ENCODE results near the gene SDHAF1.
A peak's percentile ranks its signal among the peaks of the same experiment; 100 is the strongest.
"Not testable (repeated sequence)": the region's sequence is repeated elsewhere in the genome, so short reads cannot be mapped to it uniquely, and the experiment has no call there.

The SDHAF1 gene

DNA sequence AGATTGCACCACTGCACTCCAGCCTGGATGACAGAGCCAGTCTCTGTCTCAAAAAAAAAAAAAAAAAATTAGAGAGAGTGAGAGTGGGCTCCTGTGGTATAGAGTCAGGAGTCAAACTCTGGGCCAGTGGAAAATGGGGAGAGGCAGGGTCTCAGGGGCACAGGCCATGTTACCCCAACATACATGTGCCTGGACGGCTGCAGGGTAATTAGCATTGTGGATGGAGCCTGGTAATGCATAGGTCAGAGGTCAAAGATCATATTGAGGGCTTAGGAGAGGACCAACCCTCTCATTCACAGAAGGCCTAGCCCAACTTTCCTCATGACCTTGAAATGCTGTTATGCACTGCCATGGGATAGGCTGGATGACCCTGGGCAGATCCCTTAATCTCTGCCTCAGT is 30.6 kb downstream of the SDHAF1 start:
- DNase-seq, result no peak

DNA sequence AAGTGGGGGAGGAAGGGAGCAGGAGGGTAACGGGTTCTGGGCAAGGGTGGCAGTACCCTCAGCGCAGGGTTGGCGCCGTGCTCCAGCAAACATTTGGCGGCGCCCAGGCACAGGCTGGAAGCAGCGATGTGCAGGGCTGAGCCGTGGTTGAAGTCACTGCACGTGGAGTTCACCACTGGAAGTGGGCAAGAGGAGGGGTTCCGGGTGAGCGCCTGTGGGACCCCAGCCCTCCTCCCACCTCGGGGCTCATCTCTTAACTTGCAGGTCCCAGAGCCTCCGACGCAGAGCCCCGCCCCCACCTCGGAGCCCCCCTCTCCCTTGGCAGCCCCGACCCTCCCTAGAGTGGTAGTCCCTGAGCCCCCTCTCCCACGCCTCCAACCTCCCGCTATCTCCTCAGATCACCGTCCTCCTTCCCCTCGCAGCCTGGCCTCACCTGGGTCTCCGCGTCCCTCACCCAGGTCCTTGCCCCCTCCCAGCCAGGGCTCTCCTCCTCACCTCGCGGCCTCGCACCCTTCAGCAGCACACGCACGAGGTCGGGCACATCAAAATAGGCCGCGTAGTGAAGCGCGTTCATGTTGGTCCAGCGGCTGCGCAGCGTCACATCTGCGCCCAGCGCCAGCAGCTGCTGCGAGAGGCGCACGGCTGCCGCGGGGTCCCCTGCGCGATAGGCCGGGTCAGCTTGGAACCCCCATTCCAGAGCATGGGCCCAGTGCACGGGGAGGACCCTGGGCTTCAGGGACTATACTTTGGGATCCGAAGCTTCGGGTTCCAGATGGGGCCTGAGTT is 31.3 kb downstream of the SDHAF1 start:
- DNase-seq, result no peak

DNA sequence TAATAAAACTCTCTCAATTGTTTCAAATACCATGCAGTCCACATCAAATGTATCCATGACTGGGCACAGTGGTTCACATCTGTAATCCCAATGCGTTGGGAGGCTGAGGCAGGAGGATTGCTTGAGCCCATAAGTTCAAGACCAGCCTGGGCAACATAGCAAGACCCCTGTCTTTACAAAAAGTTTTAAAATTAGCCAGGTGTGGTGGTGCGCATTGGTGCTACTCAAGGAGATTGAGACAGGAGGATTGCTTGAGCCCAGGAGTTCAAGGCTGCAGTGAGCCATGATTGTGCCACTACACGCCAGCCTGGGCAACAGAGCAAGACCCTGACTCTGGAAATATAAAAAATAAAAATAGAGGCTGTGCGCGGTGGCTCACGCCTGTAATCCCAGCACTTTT is 32.7 kb downstream of the SDHAF1 start:
- DNase-seq, result no peak

DNA sequence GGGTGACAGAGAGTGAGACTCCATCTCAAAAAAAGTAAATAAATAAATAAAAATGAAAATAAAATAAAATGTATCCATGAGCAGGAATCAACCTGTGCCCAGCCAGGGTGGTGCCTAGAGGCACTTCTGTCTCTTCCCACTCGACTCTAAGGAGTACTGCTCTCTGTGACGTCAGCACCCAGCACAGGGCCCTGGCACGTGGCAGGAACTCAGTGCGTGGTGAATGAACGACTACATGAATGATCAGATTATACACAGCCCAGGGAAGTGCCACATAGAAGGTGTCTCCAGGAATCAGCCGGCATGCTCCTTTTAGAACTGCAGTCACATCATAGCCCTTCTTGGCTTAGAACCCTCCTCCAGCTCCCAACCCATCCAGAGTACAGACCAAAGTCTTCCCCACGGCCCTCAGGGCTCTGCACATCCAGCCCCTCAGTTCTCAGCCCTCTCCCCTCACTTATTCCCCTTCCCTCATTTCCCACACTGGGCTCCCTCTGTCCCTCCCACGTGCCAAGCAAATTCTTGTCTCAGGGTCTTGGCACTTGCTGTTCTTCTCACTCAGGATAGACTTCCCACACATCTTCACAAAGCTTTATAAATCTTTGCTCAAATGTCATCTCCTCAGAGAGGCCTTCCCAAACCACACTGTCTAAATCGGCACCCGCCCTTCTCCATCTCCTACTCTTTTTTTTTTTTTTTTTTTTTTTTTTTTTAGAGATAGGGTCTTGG is 33.5 kb downstream of the SDHAF1 start:
- no peak for DNase-seq

DNA sequence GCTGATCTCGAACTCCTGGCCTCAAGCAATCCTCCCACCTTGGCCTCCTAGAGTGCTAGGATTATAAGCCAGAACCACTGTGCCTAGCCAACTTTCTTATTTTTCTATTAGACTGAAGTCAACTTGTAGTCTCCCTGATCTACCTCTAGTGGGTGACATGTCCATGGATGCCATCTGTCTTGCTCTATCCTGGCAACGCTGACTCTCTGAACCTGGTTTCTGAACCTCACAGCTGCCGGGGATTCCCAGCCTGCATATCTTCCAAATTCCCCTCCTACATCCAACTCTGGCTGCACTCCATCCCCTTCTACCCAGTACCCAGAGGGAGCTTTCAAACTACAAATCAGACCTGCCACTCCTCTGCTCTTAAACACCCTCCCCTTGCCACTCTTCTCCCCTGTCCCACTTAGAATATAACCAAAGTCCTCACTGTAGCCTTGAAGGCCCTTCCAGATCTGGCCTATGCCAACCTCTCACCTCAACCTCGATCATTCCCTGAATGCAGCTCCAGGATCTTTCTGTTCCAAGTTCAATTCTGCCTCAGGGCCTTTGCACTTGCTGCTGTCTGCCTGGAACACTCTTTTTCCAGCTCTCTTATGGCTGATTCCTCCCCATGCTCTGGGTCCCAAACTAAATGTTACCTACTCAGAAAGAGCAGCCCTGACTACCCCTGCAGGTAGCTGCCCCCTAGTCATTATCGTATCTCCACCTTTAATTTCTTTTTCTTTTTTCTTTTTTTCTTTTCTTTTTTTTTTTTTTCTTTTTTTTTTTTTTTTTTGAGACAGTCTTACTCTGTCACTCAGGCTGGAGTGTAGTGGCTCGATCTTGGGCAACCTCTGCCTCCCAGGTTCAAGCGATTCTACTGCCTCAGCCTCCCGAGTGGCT is 35.5 kb downstream of the SDHAF1 start:
- no peak for DNase-seq

DNA sequence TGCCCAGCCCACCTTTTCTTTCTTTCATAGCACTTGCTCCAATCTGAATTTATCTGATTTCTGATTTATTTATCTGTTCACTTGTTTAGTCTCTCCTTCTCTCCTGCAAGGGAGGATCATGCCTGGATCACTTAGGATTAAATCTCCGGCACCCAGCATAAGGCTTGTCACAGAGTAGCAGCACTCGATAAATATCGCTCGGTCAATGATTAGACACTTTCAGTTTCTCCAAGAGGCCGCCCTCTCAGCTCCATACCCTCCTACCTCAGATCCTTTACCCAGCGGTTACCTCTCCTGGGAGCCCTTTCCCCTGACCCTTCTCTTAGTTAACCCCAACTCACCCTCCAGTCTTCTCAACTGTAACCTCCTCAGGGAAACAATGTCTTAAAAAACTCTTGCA is 36.3 kb downstream of the SDHAF1 start:
- DNase-seq, result no peak

DNA sequence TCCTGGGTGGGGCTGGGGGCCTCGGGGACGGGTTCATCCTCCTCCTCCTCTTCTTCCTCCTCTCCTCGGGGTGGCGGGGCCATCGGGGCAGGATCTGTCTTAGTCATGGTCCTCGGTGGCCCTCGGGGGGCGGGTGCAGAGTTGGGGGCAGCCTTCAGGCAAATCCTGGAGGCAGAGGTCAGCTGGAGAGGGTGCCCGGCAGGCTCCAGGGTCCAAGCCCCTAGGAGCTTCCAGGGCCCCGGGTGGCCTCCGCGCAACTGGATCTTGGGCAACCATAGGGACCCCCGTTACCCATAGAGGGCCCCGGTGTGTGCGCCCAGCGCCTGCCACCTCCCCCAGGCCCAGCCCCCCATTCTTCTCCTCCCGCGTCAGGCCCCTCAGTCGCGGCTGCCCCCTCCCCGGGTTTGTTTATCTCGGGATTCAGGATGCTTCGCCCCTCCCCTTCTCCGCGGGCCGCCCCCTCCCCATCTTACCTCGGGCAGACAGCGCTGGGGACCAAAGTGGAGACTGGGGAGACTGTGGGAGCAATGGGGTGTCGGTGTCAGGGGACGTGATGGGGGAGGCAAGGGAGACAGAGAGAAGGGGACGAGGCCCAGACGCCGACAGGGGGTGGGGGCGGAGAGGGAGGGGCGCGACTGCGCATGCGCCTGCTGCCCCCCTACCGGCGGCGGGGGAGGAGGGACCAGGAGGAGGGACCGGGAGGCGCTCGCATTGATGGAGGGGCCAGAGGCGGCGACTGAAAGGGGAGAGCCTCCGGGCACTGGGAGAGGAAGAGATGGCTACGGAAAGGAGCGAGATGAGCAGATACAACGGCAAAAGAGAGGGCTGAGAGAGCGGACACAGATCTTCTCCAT is 37.5 kb downstream of the SDHAF1 start, which contains the start of gene CLIP3:
Gene CLIP3, minus strand, starts transcription at position 623 of the 854 bp plus-strand sequence. Its CDS starts 516 bp downstream, at position 107.
- DNase-seq, result peak in 1 of 2 donors; percentile 57

DNA sequence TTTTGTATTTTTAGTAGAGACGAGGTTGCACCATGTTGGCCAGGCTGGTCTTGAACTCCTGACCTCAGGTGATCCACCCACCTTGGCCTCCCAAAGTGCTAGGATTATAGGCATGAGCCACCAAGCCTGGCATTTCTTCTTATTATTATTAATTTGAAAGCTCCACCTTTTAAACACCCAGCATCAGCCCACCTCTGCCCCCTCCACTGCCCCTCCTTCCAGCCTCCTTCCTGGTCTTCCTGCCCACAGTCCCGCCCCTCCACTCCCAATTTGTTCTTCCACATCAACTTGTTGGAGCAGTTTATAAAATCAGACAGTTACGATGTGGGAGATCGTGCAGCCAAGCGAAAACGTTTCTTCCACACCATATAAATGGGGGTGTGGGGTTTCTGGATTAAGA is 45.5 kb downstream of the SDHAF1 start:
- DNase-seq, result no peak

DNA sequence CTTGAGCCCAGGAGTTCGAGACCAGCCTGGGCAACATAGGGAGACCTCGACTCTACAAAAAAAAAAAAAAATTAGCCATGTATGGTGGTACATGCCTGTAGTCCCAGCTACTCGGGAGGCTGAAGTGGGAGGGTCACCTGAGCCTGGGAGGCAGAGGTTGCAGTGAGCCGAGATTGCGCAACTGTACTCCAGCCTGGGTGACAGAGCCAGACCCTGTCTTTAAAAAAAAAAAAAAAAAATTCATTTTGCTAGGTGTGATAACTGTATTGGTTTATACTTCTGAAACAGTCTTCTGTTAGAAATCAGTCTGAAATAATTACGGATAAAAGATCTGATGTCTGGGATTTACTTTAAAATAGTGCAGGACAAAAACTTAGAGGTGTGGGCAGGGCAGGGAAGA is 46.1 kb downstream of the SDHAF1 start:
- DNase-seq, result not testable (repeated sequence)

DNA sequence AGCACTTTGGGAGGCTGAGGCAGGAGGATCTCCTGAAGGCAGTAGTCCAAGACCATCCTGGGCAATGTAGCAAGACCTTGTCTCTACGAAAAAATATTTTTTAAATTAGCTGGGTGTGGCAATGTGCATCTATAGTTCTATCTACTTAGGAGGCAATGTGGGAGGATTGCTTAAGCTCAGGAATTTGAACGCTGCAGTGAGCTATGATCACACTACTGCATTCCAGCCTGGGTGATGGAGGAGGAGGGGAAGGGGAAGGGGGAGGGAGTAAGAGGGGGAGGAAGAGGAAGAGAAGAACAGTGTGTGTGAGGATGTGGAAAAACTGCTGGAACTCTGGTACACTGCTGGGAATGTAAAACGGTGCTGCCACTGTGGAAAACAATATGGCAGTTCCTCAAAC is 46.8 kb downstream of the SDHAF1 start:
- DNase-seq, result no peak

DNA sequence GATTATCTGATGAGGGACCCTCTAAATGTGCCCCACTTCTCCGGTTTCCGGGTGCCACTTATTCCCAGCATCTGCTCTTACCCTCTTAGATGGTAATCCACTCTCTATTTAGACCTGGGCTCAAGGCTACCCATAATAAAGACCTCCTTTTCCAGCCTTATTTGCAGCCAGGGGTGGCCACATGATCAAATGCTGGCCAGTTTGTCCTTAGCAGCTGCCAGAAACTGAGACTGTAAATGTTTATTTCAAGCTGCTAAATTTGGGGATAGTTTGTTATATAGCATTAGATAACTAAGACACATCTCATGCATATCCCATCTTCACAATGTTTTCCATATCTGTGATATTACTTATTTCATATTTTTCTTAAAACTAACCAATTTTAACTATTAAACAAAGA is 49.0 kb downstream of the SDHAF1 start:
- DNase-seq, result no peak

All from bone marrow (tissue), 2 donors.